Panc1 (cell line): Measurements from ENCODE around the gene ELAPOR2.

ENCODE experiments used
- CTCF ChIP-seq: fragments of 450-650 bp; IDR thresholded peaks from 2 replicates; pipeline ENCODE4 v1.5.1; 2017; ENCODE audit warnings: mild to moderate bottlenecking
- SIN3A ChIP-seq: IDR thresholded peaks from 2 replicates; pipeline ENCODE4 v1.6.1; 2012; ENCODE audit warnings: low read depth, mild to moderate bottlenecking, low read length, moderate library complexity, borderline replicate concordance; ENCODE audit not compliant: insufficient read depth

DNA sequence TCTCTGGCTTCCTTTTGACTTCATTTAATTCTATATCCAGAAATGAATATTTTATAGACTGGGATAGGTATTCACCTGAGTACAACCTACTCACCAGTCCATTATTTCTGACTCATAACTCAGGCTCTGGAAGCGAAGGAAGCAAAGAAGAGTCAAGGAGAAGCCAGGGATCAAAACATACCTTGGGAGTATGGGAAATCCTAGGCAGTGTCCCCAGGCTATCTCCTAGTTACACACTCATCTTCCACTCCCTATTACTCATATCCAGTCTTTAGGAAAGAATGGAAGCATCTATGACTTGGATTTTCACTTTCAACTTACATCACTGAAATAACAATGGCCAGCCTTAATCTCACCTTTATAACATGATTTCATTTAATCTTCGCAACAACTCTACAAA is 40.9 kb upstream of the ELAPOR2 start:
- no peak for TF ChIP-seq CTCF
- no peak for TF ChIP-seq SIN3A
